Retinal pigment epithelial cell (primary cell): ENCODE results near the gene SORCS2.

Source experiments
- DNase-seq: peaks from one replicate; pipeline ENCODE4 v3.0.0-alpha.2; 2010; ENCODE audit warnings: low read depth
- H3K4me3 ChIP-seq: 2 replicates; pipeline ENCODE4 v1.5.1; 2011; ENCODE audit warnings: mild to moderate bottlenecking, low read length, control low read depth, moderate library complexity
- TF ChIP-seq, protein P1 (sequence below): conservative IDR thresholded peaks from 2 replicates; pipeline ENCODE4 v1.5.1; 2011; ENCODE audit warnings: low read depth, low read length, control low read depth, inconsistent platforms

Gene SORCS2

DNA sequence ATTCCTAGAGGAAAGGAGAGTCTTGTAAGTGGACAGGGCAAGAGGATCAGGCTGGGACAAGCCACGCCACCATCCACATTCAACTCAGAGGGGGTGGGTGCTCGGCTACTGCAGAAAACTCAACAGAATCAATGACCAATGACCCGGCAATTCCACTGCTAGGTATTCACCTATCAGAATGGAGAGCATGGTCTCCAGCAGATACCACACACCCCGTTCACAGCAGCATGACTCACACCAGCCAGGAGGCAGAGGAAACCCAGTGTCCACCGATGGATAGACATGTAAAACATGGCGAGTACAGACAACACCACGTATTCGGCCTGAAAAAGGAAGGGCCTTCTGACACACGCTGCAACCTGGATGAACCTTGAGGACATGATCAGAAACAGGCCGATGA is 571.5 kb downstream of the SORCS2 start:
- TF ChIP-seq, protein P1, sequence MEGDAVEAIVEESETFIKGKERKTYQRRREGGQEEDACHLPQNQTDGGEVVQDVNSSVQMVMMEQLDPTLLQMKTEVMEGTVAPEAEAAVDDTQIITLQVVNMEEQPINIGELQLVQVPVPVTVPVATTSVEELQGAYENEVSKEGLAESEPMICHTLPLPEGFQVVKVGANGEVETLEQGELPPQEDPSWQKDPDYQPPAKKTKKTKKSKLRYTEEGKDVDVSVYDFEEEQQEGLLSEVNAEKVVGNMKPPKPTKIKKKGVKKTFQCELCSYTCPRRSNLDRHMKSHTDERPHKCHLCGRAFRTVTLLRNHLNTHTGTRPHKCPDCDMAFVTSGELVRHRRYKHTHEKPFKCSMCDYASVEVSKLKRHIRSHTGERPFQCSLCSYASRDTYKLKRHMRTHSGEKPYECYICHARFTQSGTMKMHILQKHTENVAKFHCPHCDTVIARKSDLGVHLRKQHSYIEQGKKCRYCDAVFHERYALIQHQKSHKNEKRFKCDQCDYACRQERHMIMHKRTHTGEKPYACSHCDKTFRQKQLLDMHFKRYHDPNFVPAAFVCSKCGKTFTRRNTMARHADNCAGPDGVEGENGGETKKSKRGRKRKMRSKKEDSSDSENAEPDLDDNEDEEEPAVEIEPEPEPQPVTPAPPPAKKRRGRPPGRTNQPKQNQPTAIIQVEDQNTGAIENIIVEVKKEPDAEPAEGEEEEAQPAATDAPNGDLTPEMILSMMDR, result no peak
- no peak for DNase-seq
- no peak overlapping the region for H3K4me3 ChIP-seq

DNA sequence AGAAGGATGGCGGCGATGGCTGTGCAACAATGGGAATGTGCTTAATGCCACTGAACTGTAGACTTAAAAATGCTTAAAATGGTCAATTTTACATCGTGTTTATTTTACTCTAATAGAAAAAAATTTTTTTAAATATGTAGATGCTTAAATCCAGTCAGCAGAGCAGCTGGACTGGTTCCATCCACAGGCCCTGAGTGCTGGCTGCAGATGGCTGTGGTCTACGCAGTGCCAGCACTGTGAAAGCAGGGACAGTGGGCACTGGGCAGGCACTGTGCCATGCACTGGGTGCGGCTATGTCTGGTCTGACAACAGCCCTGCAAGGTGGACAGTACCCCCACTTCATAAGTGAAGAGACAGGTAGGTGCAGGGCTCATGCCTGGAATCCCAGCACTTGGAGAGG is 572.1 kb downstream of the SORCS2 start:
- TF ChIP-seq, protein P1, result no peak
- DNase-seq, result no peak
- H3K4me3 ChIP-seq, result no peak overlapping the region

DNA sequence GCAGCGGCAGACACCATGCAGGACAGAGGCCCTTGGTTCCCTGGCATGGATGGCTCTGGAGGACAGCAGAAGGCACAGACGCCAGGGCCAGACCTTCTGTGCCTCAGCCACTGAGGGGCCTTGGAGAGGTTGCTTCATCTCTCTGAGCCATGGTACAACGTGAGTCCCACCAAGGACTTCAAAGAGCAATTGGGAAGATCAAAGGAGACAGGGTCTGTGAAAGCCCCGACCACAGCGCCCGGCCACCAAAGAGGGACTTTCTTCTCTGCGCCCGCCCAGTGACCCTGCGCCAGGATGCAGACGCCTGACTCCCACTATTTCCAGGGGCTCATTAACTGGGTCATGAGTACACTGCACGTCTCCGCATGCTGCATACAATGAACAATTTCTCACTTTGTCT is 573.3 kb downstream of the SORCS2 start:
- DNase-seq, result no peak
- TF ChIP-seq, protein P1, result no peak

DNA sequence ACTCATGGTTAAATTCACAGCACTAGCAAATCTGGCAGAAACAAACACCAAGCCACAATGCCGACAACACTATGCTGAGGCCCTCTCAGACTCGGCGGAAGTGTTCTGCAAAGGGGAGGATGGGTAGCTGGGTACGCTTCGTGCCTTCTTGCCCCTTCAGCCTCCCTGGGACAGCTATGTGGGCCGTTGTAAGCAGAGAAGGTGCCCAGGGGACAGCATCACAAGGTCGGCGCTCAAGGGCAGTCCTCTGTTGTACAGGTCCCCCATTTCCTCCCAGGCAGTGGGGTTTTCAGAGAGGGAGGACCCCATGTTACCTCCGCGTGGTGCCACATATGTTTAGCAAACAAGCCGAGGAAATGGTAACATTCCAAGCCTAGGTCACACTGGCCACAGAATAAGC is 573.7 kb downstream of the SORCS2 start:
- H3K4me3 ChIP-seq, result no peak overlapping the region
- no peak for DNase-seq
- TF ChIP-seq, protein P1, result no peak

More for the DNA sequence above, 573.3 kb downstream of the SORCS2 start:
- no peak overlapping the region for H3K4me3 ChIP-seq

DNA sequence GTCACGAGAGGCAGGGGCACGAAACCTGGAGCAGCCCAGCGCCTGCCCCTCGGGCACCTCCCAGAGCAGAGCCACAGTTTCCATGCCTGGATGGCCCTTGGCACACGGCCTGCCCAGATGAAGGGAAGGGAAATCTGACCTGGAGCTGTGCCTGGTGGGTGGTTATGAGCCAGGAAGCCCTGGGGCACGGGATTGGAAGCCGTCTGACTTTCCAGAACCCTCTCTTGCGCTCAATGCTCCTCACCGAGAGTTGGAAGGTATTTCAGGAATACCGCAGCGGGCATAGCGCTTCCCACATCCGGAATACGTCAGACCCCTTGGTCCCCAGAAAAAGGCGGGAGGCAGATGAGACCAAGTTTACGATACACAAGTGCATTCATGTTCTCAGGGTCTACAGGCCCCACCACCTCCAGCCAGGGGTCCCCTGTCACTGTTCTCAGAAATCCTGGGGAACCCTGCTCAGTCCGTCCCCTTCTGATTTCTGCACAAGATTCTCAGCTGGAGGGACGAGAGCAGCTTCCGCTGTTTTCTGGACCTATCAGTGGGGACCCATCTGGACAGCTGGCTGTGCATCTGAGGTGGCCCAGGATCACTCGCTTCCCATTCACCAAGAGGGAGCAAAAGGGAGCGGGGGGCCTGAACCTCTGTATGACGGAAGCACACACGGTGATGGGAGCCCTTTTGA is 574.5 kb downstream of the SORCS2 start:
- no peak for DNase-seq
- no peak overlapping the region for H3K4me3 ChIP-seq
- TF ChIP-seq, protein P1, result no peak

DNA sequence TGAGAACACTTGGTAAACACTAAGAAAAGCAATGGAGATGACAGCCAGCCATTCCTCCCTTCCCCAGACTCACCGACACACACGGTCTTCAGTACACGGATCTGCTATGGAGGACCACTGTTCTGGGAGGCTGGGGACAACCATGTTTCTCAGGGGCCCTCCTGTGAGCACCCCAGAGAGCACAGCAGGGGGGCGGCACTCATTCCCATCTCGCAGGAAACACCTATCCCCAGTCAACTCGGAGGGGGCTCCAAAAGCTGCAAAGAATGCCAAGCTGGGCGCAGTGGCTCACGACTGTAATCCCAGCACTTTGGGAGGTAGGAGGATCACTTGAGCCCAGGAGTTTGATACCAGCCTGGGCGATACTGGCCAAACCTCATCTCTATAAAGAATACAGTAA is 575.2 kb downstream of the SORCS2 start:
- no peak overlapping the region for H3K4me3 ChIP-seq
- TF ChIP-seq, protein P1, result no peak
- DNase-seq, result no peak

DNA sequence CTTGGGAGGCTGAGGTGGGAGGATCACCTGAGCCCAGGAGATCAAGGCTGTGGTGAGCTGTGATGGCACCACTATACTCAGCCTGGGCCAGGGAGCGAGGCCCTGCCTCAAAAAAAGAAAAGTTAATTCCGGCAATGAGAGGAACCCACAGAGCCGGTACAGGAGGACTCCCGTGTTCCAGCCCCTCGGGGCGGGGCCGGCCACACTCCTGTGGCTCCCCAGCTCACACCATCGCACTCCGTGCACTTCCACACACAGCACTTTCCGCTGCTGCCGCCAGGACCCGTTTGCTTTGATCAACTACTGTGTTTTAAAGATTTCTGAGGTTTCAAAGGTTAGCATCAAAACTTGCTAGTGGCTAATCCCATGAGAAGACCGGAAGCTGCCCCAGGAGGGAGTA is 575.6 kb downstream of the SORCS2 start:
- TF ChIP-seq, protein P1, result no peak
- DNase-seq, result no peak
- H3K4me3 ChIP-seq, result no peak overlapping the region
